Endothelial cell (in vitro differentiated cells): ENCODE data around the gene ZFR2. TPM values are rescaled to one million over a fixed set of nuclear protein-coding genes. Genes with fewer than 3 reads are reported as not detected.

Experiments
- DNase-seq: peaks from one replicate; pipeline ENCODE4 v3.0.0; 2021; ENCODE audit warnings: low spot score
- H3K27ac Mint-ChIP-seq: one replicate; pipeline ENCODE4 v1.8.0; 2021; ENCODE audit warnings: mixed read lengths, inconsistent platforms; ENCODE audit not compliant: unreplicated experiment
- H3K27me3 Mint-ChIP-seq: one replicate; pipeline ENCODE4 v1.8.0; 2021; ENCODE audit warnings: mild to moderate bottlenecking, moderate library complexity, mixed read lengths, inconsistent platforms; ENCODE audit not compliant: unreplicated experiment
- H3K36me3 Mint-ChIP-seq: one replicate; pipeline ENCODE4 v1.8.0; 2021; ENCODE audit warnings: mild to moderate bottlenecking, low read depth, mixed read lengths, inconsistent platforms; ENCODE audit not compliant: unreplicated experiment
- H3K4me1 Mint-ChIP-seq: one replicate; pipeline ENCODE4 v1.8.0; 2021; ENCODE audit warnings: mild to moderate bottlenecking, mixed read lengths, inconsistent platforms; ENCODE audit not compliant: unreplicated experiment
- H3K4me3 Mint-ChIP-seq: one replicate; pipeline ENCODE4 v1.8.0; 2021; ENCODE audit warnings: mild to moderate bottlenecking, mixed read lengths, inconsistent platforms; ENCODE audit not compliant: unreplicated experiment
- H3K9me3 Mint-ChIP-seq: one replicate; pipeline ENCODE4 v1.8.0; 2021; ENCODE audit warnings: mixed read lengths, inconsistent platforms; ENCODE audit not compliant: unreplicated experiment
- total RNA-seq: library from RNA; stranded (reverse); fragmentation: NEBNext Ultra II Directional; extraction: Animal tissue kit (Norgen Biotek cat#: 25700); gene quantifications from one replicate; pipeline ENCODE4 v1.2.1, GENCODE V29; 2021; ENCODE audit not compliant: unreplicated experiment
- TF ChIP-seq, protein P1 (sequence below): fragments of 200-600 bp; sonication (generic); IDR thresholded peaks from one replicate; pipeline ENCODE4 v1.5.0; 2021; ENCODE audit warnings: antibody characterized with exemption; ENCODE audit not compliant: unreplicated experiment

Gene ZFR2
- total RNA-seq, 1 donor from 2014 or later = 1.8 TPM

DNA sequence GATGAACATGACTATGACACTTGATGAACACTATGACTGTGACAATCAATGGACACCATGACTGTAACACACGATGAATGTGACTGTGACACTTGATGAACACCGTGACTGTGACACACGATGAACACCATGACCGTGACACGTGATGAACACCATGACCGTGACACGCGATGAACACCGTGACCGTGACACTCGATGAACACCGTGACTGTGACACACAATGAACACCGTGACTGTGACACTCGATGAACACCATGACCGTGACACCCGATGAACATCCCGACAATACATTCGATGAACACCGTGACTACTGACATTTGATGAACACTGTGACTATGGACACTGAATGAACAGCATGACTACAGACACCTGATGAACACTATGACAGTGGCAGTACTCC is 30.9 kb downstream of the ZFR2 start:
- Mint-ChIP-seq H3K9me3 (no peaks in the 10 kb centered on the region), H3K4me3 (no peak overlapping the region), H3K27ac (no peak overlapping the region), H3K36me3 (no peaks in the 10 kb centered on the region), H3K27me3 (peaks cover 2% of the 10 kb centered on the region), H3K4me1 (no peaks in the 10 kb centered on the region)
- DNase-seq = no peak
- TF ChIP-seq, protein P1, sequence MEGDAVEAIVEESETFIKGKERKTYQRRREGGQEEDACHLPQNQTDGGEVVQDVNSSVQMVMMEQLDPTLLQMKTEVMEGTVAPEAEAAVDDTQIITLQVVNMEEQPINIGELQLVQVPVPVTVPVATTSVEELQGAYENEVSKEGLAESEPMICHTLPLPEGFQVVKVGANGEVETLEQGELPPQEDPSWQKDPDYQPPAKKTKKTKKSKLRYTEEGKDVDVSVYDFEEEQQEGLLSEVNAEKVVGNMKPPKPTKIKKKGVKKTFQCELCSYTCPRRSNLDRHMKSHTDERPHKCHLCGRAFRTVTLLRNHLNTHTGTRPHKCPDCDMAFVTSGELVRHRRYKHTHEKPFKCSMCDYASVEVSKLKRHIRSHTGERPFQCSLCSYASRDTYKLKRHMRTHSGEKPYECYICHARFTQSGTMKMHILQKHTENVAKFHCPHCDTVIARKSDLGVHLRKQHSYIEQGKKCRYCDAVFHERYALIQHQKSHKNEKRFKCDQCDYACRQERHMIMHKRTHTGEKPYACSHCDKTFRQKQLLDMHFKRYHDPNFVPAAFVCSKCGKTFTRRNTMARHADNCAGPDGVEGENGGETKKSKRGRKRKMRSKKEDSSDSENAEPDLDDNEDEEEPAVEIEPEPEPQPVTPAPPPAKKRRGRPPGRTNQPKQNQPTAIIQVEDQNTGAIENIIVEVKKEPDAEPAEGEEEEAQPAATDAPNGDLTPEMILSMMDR = no peak

DNA sequence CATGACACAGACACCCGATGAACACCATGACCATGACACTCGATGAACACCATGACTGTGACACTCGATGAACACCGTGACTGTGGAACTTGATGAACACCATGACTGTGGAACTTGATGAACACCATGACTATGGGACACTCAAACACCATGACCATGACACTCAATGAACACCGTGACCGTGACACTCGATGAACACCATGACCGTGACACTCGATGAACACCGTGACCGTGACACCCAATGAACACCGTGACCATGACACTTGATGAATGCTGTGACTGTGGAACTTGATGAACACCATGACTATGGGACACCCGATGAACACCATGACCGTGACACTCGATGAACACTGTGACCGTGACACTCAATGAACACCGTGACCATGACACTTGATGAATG is 31.5 kb downstream of the ZFR2 start:
- TF ChIP-seq, protein P1 = no peak
- no peak for DNase-seq
- Mint-ChIP-seq H3K36me3 (no peaks in the 10 kb centered on the region), H3K27ac (no peak overlapping the region), H3K4me1 (no peaks in the 10 kb centered on the region), H3K4me3 (no peak overlapping the region), H3K27me3 (peaks cover 2% of the 10 kb centered on the region), H3K9me3 (no peaks in the 10 kb centered on the region)

DNA sequence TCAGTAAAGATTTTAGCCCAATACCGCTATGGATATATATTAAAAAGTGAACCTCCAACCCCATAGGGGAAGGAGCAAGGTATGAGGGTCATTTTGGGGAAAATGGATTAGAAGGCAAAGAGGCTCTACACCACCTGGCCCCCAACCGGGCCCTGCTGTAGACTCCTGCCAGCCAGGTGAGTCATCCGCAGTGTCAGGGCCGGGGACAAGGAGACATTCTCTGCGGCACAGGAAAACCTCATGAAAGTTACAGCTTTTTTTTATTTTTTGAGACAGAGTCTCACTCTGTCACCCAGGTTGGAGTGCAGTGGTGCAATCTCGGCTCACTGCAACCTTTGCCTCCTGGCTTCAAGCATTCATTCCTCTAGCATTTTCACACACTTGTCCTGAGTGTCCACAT is 32.0 kb downstream of the ZFR2 start:
- Mint-ChIP-seq H3K4me1 (no peaks in the 10 kb centered on the region), H3K36me3 (no peaks in the 10 kb centered on the region), H3K4me3 (no peak overlapping the region), H3K9me3 (no peaks in the 10 kb centered on the region), H3K27me3 (peaks cover 2% of the 10 kb centered on the region), H3K27ac (no peak overlapping the region)
- TF ChIP-seq, protein P1 = no peak
- DNase-seq = no peak

DNA sequence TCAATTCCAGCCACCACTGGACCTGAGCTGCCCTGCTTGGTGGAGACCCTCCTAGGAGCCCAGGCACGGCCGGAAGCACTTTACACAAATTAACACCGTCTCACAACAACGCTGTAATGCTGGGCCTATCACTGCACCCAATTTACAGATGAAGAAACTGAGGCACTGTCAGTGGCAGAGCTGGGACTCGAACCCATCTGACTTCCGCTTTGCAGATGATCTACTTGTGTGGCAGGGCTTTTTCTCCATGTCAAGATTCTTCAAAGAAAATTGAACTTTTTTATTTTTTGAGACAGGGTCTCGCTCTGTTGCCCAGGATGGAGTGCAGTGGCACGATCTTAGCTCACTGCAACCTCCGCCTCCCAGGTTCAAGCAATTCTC is 33.8 kb downstream of the ZFR2 start:
- Mint-ChIP-seq H3K4me1 (no peaks in the 10 kb centered on the region), H3K4me3 (no peak overlapping the region), H3K36me3 (no peaks in the 10 kb centered on the region), H3K27ac (no peak overlapping the region), H3K27me3 (peaks cover 2% of the 10 kb centered on the region), H3K9me3 (no peaks in the 10 kb centered on the region)
- TF ChIP-seq, protein P1 = no peak
- DNase-seq = no peak

DNA sequence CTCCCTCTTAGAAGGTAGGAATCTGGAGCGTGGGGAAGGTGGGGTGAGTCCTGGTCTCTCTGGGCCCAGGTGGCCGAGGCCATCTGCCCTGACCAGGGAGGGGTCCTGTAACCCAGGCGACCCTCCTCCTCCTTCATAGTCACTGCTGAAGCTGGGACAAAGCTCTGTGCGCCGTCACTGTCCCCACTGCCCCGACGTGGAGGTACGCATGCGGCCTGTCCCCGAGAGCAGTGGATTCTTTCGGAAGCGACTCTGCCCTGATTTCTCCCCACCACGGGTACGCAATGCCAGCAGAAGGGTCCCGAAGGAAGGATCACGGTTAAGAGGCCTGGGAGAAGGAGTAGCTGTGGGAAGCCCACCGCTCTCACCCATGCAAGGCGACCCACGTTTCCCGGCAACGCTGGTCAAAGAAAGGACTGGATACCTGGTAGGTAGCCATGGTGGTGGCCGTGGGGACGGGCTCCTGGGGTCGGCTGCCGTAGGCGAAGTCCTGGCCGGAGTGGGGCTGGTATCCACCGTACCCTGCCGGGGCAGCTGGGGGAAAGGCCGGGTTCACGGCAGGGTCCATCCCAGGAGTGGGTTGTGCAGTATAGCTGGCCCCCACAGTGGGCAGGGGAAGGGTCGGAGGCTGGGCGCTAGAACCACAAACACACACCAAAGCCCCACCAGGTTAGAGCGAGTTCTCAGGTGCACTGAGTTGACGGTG is 34.3 kb downstream of the ZFR2 start:
- DNase-seq = no peak
- no peaks in the 10 kb centered on the region for H3K36me3 Mint-ChIP-seq
- H3K27me3 Mint-ChIP-seq = peaks cover 2% of the 10 kb centered on the region
- no peak overlapping the region for H3K27ac Mint-ChIP-seq
- no peak overlapping the region for H3K4me3 Mint-ChIP-seq
- no peaks in the 10 kb centered on the region for H3K4me1 Mint-ChIP-seq
- TF ChIP-seq, protein P1 = no peak
- H3K9me3 Mint-ChIP-seq = no peaks in the 10 kb centered on the region
